Endothelial cell of umbilical vein (primary cell): ENCODE results near the gene GNA12. TPM values are rescaled to one million over a fixed set of nuclear protein-coding genes. Genes with fewer than 3 reads are reported as not detected.

Source experiments
- BruUV-seq: library from RNA; stranded (reverse); fragments of 400-500 nt; replicated peaks from 2 replicates; lab custom pipeline; 2021; lab: Mats Ljungman, UMichigan
- CTCF ChIA-PET: fragments of 300-600, 350-600 bp; sonication (Branson Sonifier 250); formaldehyde crosslinking; loops from one replicate; lab custom pipeline; 2021; ENCODE audit warnings: antibody characterized with exemption, inconsistent platforms; lab: Charles Lee
- POLR2A ChIA-PET: fragments of 300-600, 350-600 bp; sonication (Branson Sonifier 250); formaldehyde crosslinking; loops from one replicate; lab custom pipeline; 2021; ENCODE audit warnings: antibody characterized with exemption, inconsistent platforms; lab: Charles Lee
- DNase-seq: peaks from one replicate; pipeline ENCODE4 v3.0.0-alpha.2; 2011; ENCODE audit warnings: low read depth, low spot score
- FAIRE-seq: peaks from 2 replicates; lab custom pipeline; 2011; peaks lifted over from hg19 to GRCh38; lab: Jason Lieb, UNC
- H2AFZ ChIP-seq: 2 replicates; pipeline ENCODE4 v1.6.0; 2012; ENCODE audit warnings: low read depth, low read length, control low read depth, inconsistent platforms
- H3K27ac ChIP-seq: 2 replicates; pipeline ENCODE4 v1.5.1; 2011; ENCODE audit warnings: low read depth, mild to moderate bottlenecking, control low read depth, low read length, moderate library complexity; ENCODE audit not compliant: insufficient read depth
- H3K27me3 ChIP-seq, 2 experiments: 2 replicates each; pipeline versions ENCODE4 v1.6.0 to v1.6.1; 2011; ENCODE audit warnings: low read length in 2 of 2, mixed read lengths in 1 of 2; ENCODE audit not compliant: control insufficient read depth in 2 of 2, insufficient read depth in 2 of 2
- H3K36me3 ChIP-seq, 2 experiments: 2 replicates in 1 of 2; 3 replicates in 1 of 2; pipeline ENCODE4 v1.5.1; 2011; ENCODE audit warnings: low read length in 2 of 2, mild to moderate bottlenecking in 1 of 2, moderate library complexity in 1 of 2; ENCODE audit not compliant: control insufficient read depth in 2 of 2, insufficient read depth in 2 of 2; ENCODE audit errors: extremely low read depth in 1 of 2
- H3K4me1 ChIP-seq: 3 replicates; pipeline ENCODE4 v1.5.1; 2011; ENCODE audit warnings: mild to moderate bottlenecking, low read length; ENCODE audit not compliant: control insufficient read depth, insufficient read depth; ENCODE audit errors: extremely low read depth
- H3K4me2 ChIP-seq: 2 replicates; pipeline ENCODE4 v1.6.1; 2011; ENCODE audit warnings: low read length, control low read depth, mixed read lengths; ENCODE audit not compliant: insufficient read depth
- H3K4me3 ChIP-seq, 3 experiments: fragments of 200-600 bp in 1 of 3; sonication (generic), shearing (Covaris generic) in 1 of 3; replicated peaks in 1 of 3; 2 replicates each; pipeline ENCODE4 v1.5.1; 2011 to 2016; ENCODE audit warnings: control low read depth in 3 of 3, low read length in 3 of 3, mild to moderate bottlenecking in 2 of 3, inconsistent platforms in 1 of 3, low read depth in 1 of 3, moderate library complexity in 1 of 3; ENCODE audit not compliant: insufficient read depth in 1 of 3
- H3K79me2 ChIP-seq: 2 replicates; pipeline ENCODE4 v1.6.0; 2012; ENCODE audit warnings: low read length, inconsistent platforms; ENCODE audit not compliant: control insufficient read depth, insufficient read depth
- H3K9ac ChIP-seq: replicated peaks from 2 replicates; pipeline ENCODE3; 2011; ENCODE audit warnings: low read length, control low read depth; ENCODE audit not compliant: insufficient read depth; ENCODE audit errors: extremely low read depth
- H3K9me1 ChIP-seq: replicated peaks from 3 replicates; pipeline ENCODE4 v1.6.0; 2011; ENCODE audit warnings: mild to moderate bottlenecking, low read length; ENCODE audit not compliant: control insufficient read depth, insufficient read depth; ENCODE audit errors: extremely low read depth
- H3K9me3 ChIP-seq: replicated peaks from 2 replicates; pipeline ENCODE4 v1.5.1; 2012; ENCODE audit warnings: low read length, inconsistent platforms; ENCODE audit not compliant: control insufficient read depth, insufficient read depth
- H4K20me1 ChIP-seq: replicated peaks from 2 replicates; pipeline ENCODE3; 2011; ENCODE audit warnings: mild to moderate bottlenecking, low read length; ENCODE audit not compliant: control insufficient read depth, insufficient read depth; ENCODE audit errors: extremely low read depth
- CTCF ChIP-seq, 2 donors: IDR thresholded peaks; 1 replicate in 1 of 2; 2 replicates in 1 of 2; pipeline ENCODE4 v1.5.1; 2011; ENCODE audit warnings: low read length in 2 of 2, mild to moderate bottlenecking in 2 of 2, moderate library complexity in 2 of 2, control low read depth in 1 of 2, inconsistent platforms in 1 of 2, low read depth in 1 of 2; ENCODE audit not compliant: insufficient read depth in 1 of 2; ENCODE audit errors: extremely low read depth in 1 of 2
- EZH2 ChIP-seq: IDR thresholded peaks from 2 replicates; pipeline ENCODE4 v1.6.1; 2012; ENCODE audit warnings: borderline replicate concordance, low read depth, mild to moderate bottlenecking, moderate library complexity, low read length, inconsistent platforms; ENCODE audit not compliant: severe bottlenecking
- FOS ChIP-seq: IDR thresholded peaks from 2 replicates; pipeline ENCODE4 v1.6.1; 2011; ENCODE audit warnings: mild to moderate bottlenecking, low read length, moderate library complexity, borderline replicate concordance; ENCODE audit not compliant: insufficient read depth
- GATA2 ChIP-seq: IDR thresholded peaks from 2 replicates; pipeline ENCODE4 v1.7.0; 2011; ENCODE audit warnings: low read depth, mild to moderate bottlenecking, moderate library complexity, mixed read lengths, low read length; ENCODE audit not compliant: insufficient read length, insufficient read depth
- MAX ChIP-seq: IDR thresholded peaks from 2 replicates; pipeline ENCODE4 v1.6.1; 2011; ENCODE audit not compliant: insufficient read depth, insufficient read length
- POLR2A ChIP-seq: IDR thresholded peaks from 2 replicates; pipeline ENCODE4 v1.6.1; 2012; ENCODE audit warnings: low read depth, mild to moderate bottlenecking, control low read depth, low read length
- dilution Hi-C: fragments of 300-500 bp; cut with MboI; formaldehyde crosslinking; loops from one replicate; pipeline ENCODE4 v1.15.0; 2019; ENCODE audit warnings: low sequenced_read_pairs; ENCODE audit not compliant: extremely low pct_ligation_motif_present
- intact Hi-C: fragments of 100-400 bp; cut with micrococcal nuclease; formaldehyde crosslinking; loops from one replicate; pipeline ENCODE4 v1.10.0; 2022
- polyA plus RNA-seq, 4 experiments: library from polyadenylated mRNA; depleted of rRNA in 3 of 4; stranded (reverse) in 3 of 4; unstranded in 1 of 4; fragments of >200 nt; gene quantifications; 2 replicates each; pipeline versions ENCODE4 v1.2.1 to v1.2.3, GENCODE V29; 2011 to 2012; ENCODE audit warnings: missing spikeins in 1 of 4
- total RNA-seq: library from RNA; stranded (reverse); gene quantifications from 2 replicates; pipeline ENCODE4 v1.2.3, GENCODE V29; 2021

Gene GNA12
- total and polyA plus RNA-seq, 2 donors (not counting 3 experiments of a cell fraction or from before 2014, with no cell fraction given) = 63.0 to 75.1 TPM

- H3K9ac ChIP-seq = no peak overlapping the region
- intact Hi-C loops = no loop called here
- no TSS peak for BruUV-seq
- H3K36me3 ChIP-seq = no peaks in the 10 kb centered on the region
- no peak overlapping the region for H3K4me3 ChIP-seq
- no peaks in the 10 kb centered on the region for H3K79me2 ChIP-seq
- dilution Hi-C loops = no loop called here
- H3K9me3 ChIP-seq = no peaks in the 10 kb centered on the region
- DNase-seq = no peak
- no peaks in the 10 kb centered on the region for H4K20me1 ChIP-seq
- no peak overlapping the region for H3K27ac ChIP-seq
- no peak overlapping the region for H3K4me2 ChIP-seq
- CTCF ChIA-PET = interaction anchor here (0.6 to 3.6 kb wide), 3 partner anchors 10 to 1888 kb away, joined by 3 to 29 read pairs (median 7); no protein-coding TSS in a partner anchor
- no peak for FAIRE-seq
- TF ChIP-seq CTCF (IDR thresholded peaks at IDR 0.05; ENCODE audit: extremely low read depth in 1 of 2, insufficient read depth in 1 of 2, low read depth in 1 of 2, low read length in 2 of 2) (no peak), FOS (no peak), EZH2 (no peak), GATA2 (no peak), MAX (no peak), POLR2A (no peak)
- peaks cover 0 to 2% of the 10 kb centered on the region in 2 experiments for H3K27me3 ChIP-seq
- no peaks in the 10 kb centered on the region for H3K4me1 ChIP-seq
- POLR2A ChIA-PET = no interaction called here
- H3K9me1 ChIP-seq = no peaks in the 10 kb centered on the region
- no peak overlapping the region for H2AFZ ChIP-seq
Observed at GRCh38 chr7:2700141-2700850, 143.8 kb downstream of the GNA12 start.
